Tibial nerve (tissue), 4 donors: ENCODE measurements around the gene CHN2.

Experiments used
- CTCF ChIP-seq, 5 experiments: fragments of 200-600 bp in 3 of 5; fragments of 450-650 bp in 2 of 5; sonication (generic) in 3 of 5; IDR thresholded peaks; one replicate each; pipeline ENCODE4 v1.5.1; 2016 to 2019; ENCODE audit warnings: antibody characterized with exemption in 5 of 5, mild to moderate bottlenecking in 3 of 5, moderate library complexity in 2 of 5
- EP300 ChIP-seq, 2 donors: sonication (generic); formaldehyde crosslinking; IDR thresholded peaks; one replicate each; pipeline ENCODE4 v1.6.1; 2017; ENCODE audit warnings: antibody characterized with exemption in 2 of 2, mild to moderate bottlenecking in 1 of 2
- POLR2A ChIP-seq, 2 donors: fragments of 450-650 bp; IDR thresholded peaks; one replicate each; pipeline ENCODE4 v1.6.1; 2017; ENCODE audit warnings: antibody characterized with exemption in 2 of 2, mild to moderate bottlenecking in 2 of 2, moderate library complexity in 2 of 2

- TF ChIP-seq CTCF (IDR thresholded peaks at IDR 0.05) (no peak), EP300 (IDR thresholded peaks at IDR 0.05) (no peak), POLR2A (IDR thresholded peaks at IDR 0.05) (no peak)
These were observed 30.2 kb downstream of the CHN2 start for GRCh38 chr7:29224726-29225125.
